HCT116 (cell line): ENCODE results near the gene PLXNC1.

Source experiments
- FOSL1 ChIP-seq: IDR thresholded peaks from 2 replicates; pipeline ENCODE4 v1.6.1; 2012; ENCODE audit warnings: low read depth
- JUND ChIP-seq: IDR thresholded peaks from 2 replicates; pipeline ENCODE4 v1.6.1; 2012
- POLR2A ChIP-seq: IDR thresholded peaks from 2 replicates; pipeline ENCODE4 v1.7.0; 2011; ENCODE audit warnings: borderline replicate concordance; ENCODE audit not compliant: insufficient read depth, insufficient read length; ENCODE audit errors: extremely low read depth
- POLR2AphosphoS5 ChIP-seq: IDR thresholded peaks from 2 replicates; pipeline ENCODE4 v1.6.1; 2011; ENCODE audit warnings: mild to moderate bottlenecking, low read depth, low read length, moderate library complexity
- TF ChIP-seq, protein P1 (sequence below), 3 experiments: fragments of 200-600 bp in 1 of 3; sonication (generic) in 1 of 3; IDR thresholded peaks in 2 of 3; conservative IDR thresholded peaks in 1 of 3; 2 replicates each; pipeline ENCODE4 v1.5.1; 2012 to 2017; ENCODE audit warnings: low read depth in 2 of 3, low read length in 2 of 3, antibody characterized with exemption in 1 of 3, borderline replicate concordance in 1 of 3, control low read depth in 1 of 3, mild to moderate bottlenecking in 1 of 3, mixed read lengths in 1 of 3, mixed run types in 1 of 3, moderate library complexity in 1 of 3; ENCODE audit not compliant: insufficient read depth in 1 of 3

DNA sequence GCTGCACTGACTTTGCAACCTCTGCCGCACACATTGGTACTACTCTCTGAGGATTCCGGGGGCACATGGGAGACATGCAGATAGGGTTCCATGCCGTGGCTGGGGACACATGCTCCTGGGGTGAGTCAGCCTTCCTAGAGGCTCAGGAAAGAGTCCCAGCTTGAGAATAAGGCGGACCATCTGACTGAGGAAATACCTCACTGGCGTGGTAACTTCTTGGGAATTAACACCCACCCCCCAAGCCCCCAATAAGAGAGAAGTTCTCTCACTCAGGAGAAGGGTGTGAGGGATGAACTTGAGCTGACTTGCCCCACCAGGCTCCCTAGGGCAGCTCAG lies 23.2 kb downstream of the PLXNC1 start:
- TF ChIP-seq, protein P1, sequence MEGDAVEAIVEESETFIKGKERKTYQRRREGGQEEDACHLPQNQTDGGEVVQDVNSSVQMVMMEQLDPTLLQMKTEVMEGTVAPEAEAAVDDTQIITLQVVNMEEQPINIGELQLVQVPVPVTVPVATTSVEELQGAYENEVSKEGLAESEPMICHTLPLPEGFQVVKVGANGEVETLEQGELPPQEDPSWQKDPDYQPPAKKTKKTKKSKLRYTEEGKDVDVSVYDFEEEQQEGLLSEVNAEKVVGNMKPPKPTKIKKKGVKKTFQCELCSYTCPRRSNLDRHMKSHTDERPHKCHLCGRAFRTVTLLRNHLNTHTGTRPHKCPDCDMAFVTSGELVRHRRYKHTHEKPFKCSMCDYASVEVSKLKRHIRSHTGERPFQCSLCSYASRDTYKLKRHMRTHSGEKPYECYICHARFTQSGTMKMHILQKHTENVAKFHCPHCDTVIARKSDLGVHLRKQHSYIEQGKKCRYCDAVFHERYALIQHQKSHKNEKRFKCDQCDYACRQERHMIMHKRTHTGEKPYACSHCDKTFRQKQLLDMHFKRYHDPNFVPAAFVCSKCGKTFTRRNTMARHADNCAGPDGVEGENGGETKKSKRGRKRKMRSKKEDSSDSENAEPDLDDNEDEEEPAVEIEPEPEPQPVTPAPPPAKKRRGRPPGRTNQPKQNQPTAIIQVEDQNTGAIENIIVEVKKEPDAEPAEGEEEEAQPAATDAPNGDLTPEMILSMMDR (IDR thresholded peaks at IDR 0.05 in 2 of 3, conservative IDR thresholded peaks at IDR 0.05 in 1 of 3; ENCODE audit: borderline replicate concordance in 1 of 3, insufficient read depth in 1 of 3, low read depth in 2 of 3, low read length in 2 of 3), result no peak
- TF ChIP-seq POLR2A, result no peak
- no peak for TF ChIP-seq JUND
- TF ChIP-seq FOSL1, result no peak
- no peak for TF ChIP-seq POLR2AphosphoS5
